HUES6 (cell line): Measurements from ENCODE around the gene TBC1D2.
"Not testable (repeated sequence)": the region's sequence is repeated elsewhere in the genome, so short reads cannot be mapped to it uniquely, and the experiment has no call there.

ENCODE experiments used
- H3K27ac ChIP-seq: 2 replicates; pipeline ENCODE4 v1.7.0; 2013; ENCODE audit warnings: low read depth, mild to moderate bottlenecking, low read length, inconsistent platforms
- H3K27me3 ChIP-seq: 2 replicates; pipeline ENCODE4 v1.6.1; 2013; ENCODE audit warnings: low read length; ENCODE audit not compliant: control insufficient read depth, insufficient read depth
- H3K36me3 ChIP-seq: 2 replicates; pipeline ENCODE4 v1.6.1; 2013; ENCODE audit warnings: low read length; ENCODE audit not compliant: control insufficient read depth, insufficient read depth
- H3K4me1 ChIP-seq: 2 replicates; pipeline ENCODE4 v1.6.1; 2013; ENCODE audit warnings: low read length; ENCODE audit not compliant: control insufficient read depth, insufficient read depth
- H3K4me3 ChIP-seq: 2 replicates; pipeline ENCODE4 v1.5.1; 2013; ENCODE audit warnings: low read depth, low read length
- H3K9ac ChIP-seq: one replicate; pipeline ENCODE4 v1.6.1; 2013; ENCODE audit warnings: mild to moderate bottlenecking, low read length
- H3K9me3 ChIP-seq: 2 replicates; pipeline ENCODE4 v1.6.1; 2013; ENCODE audit warnings: low read depth, low read length; ENCODE audit not compliant: control insufficient read depth, insufficient read depth

The TBC1D2 gene

GRCh38 chr9:98182069-98182820, 73.2 kb downstream of the TBC1D2 start:
- Histone ChIP-seq H3K27ac (no peak overlapping the region), H3K9me3 (no peaks in the 10 kb centered on the region), H3K36me3 (no peaks in the 10 kb centered on the region), H3K4me3 (no peak overlapping the region), H3K27me3 (no peaks in the 10 kb centered on the region), H3K9ac (no peak overlapping the region), H3K4me1 (peaks cover 22% of the 10 kb centered on the region)

DNA sequence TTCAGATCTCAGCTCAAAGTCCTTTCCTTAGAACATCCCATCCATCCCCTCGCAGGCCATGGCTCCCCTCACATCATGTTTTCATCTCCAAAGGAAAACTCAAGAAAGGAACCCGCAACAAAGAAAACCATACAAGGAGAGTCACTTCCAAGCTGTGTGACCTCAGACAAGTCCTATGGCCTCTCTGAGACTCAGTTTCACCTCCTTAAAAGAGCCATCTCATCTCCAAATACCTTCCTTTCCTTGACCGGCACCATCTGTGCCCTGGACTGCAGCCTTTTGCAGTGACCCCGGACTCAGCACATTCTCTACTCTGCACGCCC, 73.7 kb downstream of the TBC1D2 start:
- H3K9ac ChIP-seq, result no peak overlapping the region
- no peak overlapping the region for H3K4me3 ChIP-seq
- no peaks in the 10 kb centered on the region for H3K36me3 ChIP-seq
- peaks cover 27% of the 10 kb centered on the region for H3K4me1 ChIP-seq
- H3K27ac ChIP-seq, result no peak overlapping the region
- no peaks in the 10 kb centered on the region for H3K9me3 ChIP-seq
- no peaks in the 10 kb centered on the region for H3K27me3 ChIP-seq

DNA sequence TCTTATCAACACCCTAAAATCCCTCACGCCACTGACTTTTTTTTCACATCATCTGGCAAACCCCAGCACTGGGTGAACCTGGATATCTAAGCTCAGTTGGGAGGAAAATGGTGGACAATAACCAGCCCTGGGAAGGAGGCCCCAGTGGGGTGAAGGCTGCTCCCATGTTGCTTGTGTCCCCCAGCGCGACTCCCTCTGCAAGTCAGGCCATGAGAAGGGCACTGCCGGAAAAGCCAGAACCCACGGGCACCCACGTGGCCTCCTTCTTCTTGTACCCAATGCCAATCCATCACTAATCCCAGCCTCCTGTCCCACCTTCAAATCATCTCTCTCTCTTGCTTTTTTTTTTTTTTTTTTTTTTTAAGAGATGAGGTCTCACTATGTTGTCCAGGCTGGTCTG, 74.5 kb downstream of the TBC1D2 start:
- H3K9me3 ChIP-seq, result no peaks in the 10 kb centered on the region
- H3K9ac ChIP-seq, result no peak overlapping the region
- H3K36me3 ChIP-seq, result no peaks in the 10 kb centered on the region
- H3K27ac ChIP-seq, result no peak overlapping the region
- no peaks in the 10 kb centered on the region for H3K27me3 ChIP-seq
- no peak overlapping the region for H3K4me3 ChIP-seq
- H3K4me1 ChIP-seq, result peaks cover 27% of the 10 kb centered on the region

- H3K27ac ChIP-seq, result no peak overlapping the region
- peaks cover 42% of the 10 kb centered on the region for H3K4me1 ChIP-seq
- no peak overlapping the region for H3K4me3 ChIP-seq
- no peaks in the 10 kb centered on the region for H3K9me3 ChIP-seq
- no peaks in the 10 kb centered on the region for H3K27me3 ChIP-seq
- no peak overlapping the region for H3K9ac ChIP-seq
- H3K36me3 ChIP-seq, result no peaks in the 10 kb centered on the region
These were observed 76.3 kb downstream of the TBC1D2 start for GRCh38 chr9:98178874-98179850.

GRCh38 chr9:98176391-98177259, 78.8 kb downstream of the TBC1D2 start:
- H3K4me1 ChIP-seq, result peaks cover 48% of the 10 kb centered on the region
- no peak overlapping the region for H3K4me3 ChIP-seq
- no peak overlapping the region for H3K9ac ChIP-seq
- H3K27me3 ChIP-seq, result no peaks in the 10 kb centered on the region
- no peak overlapping the region for H3K27ac ChIP-seq
- H3K9me3 ChIP-seq, result no peaks in the 10 kb centered on the region
- no peaks in the 10 kb centered on the region for H3K36me3 ChIP-seq

DNA sequence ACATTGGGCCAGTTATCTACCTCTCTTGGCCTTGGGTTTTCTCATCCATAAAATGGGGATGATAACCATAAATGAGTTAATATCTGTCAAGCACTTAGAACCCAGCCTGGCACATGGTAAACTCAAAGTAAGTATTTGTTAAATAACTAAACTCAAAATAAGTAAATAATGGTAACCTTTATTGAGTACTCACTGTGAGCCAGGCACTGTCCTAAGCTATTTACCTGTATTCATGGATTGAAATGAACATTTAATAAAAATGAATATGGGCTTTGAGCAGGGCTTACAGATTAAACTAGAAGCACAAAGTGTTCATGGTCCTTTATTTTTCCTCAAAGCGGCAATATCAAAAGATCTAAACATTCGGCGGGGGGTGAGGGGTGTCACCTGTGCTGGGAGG, 79.7 kb downstream of the TBC1D2 start:
- no peak overlapping the region for H3K4me3 ChIP-seq
- H3K27ac ChIP-seq, result no peak overlapping the region
- no peaks in the 10 kb centered on the region for H3K9me3 ChIP-seq
- H3K9ac ChIP-seq, result no peak overlapping the region
- no peaks in the 10 kb centered on the region for H3K27me3 ChIP-seq
- no peaks in the 10 kb centered on the region for H3K36me3 ChIP-seq
- peaks cover 52% of the 10 kb centered on the region for H3K4me1 ChIP-seq

DNA sequence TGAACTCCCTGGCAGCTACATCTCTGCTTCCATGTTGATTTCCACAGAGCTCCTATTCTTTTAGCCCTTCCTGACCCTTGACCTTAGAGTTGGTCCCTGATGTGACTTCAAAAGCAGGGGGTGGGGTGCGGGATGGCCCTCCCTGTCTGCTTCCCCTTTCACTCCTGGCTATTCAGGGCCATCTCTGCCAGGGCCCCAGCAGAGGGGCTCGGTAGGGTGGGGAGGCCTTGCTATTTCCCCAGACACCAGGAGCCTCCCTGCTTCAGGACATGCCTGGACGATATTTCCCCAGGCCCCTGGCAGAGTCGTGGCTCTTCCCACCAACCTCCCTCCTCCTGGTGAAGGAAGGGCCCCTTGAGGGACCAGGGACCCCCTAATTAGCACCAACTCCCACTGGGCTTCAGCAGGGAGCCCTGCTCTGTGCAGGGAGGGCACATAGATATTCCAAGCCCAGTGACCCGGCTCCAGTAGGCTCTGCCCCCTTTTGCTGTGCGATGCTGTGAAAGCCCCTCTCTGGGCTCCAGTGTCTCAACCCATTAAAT, 80.3 kb downstream of the TBC1D2 start:
- Histone ChIP-seq H3K27me3 (no peaks in the 10 kb centered on the region), H3K36me3 (no peaks in the 10 kb centered on the region), H3K9me3 (no peaks in the 10 kb centered on the region), H3K27ac (peak overlapping the region; percentile 56; the same call in 1 of the 2 replicates), H3K4me3 (no peak overlapping the region), H3K4me1 (peaks cover 49% of the 10 kb centered on the region), H3K9ac (no peak overlapping the region)

- H3K27me3 ChIP-seq, H3K36me3 ChIP-seq, H3K9me3 ChIP-seq, H3K4me3 ChIP-seq, H3K9ac ChIP-seq: not testable (repeated sequence)
- H3K27ac ChIP-seq, result 0 out of 2 replicates have a peak overlapping the region, but pooled peaks have one; percentile 56
- peaks cover 52% of the 10 kb centered on the region for H3K4me1 ChIP-seq
These were observed 80.9 kb downstream of the TBC1D2 start for GRCh38 chr9:98174502-98174918.

DNA sequence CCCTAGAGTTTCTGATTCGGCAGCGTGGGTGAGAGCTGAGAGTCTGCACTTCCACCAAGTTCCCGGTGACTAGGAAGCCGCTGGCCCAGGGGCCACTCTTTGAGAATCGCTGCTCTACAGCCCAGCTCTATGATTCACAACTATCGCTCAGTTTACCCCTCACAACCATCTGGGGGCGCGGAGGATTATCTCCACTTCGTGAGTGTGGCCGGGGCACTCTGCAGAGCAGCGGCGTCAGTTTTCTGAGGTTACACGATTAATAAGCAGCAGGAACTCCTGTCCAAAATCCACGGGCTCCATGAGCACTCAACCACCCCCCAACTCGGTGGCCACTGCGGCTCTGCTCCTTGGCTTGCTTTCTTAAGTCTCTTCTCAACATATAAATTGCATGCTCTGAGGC, 82.3 kb downstream of the TBC1D2 start:
- H3K27ac ChIP-seq, result no peak overlapping the region
- H3K4me3 ChIP-seq, result no peak overlapping the region
- H3K9ac ChIP-seq, result no peak overlapping the region
- peaks cover 64% of the 10 kb centered on the region for H3K4me1 ChIP-seq
- no peaks in the 10 kb centered on the region for H3K9me3 ChIP-seq
- no peaks in the 10 kb centered on the region for H3K36me3 ChIP-seq
- no peaks in the 10 kb centered on the region for H3K27me3 ChIP-seq

GRCh38 chr9:98172604-98173003, 82.8 kb downstream of the TBC1D2 start:
- Histone ChIP-seq H3K4me1 (peaks cover 66% of the 10 kb centered on the region), H3K27ac (no peak overlapping the region), H3K4me3 (no peak overlapping the region), H3K9me3 (no peaks in the 10 kb centered on the region), H3K9ac (no peak overlapping the region), H3K27me3 (no peaks in the 10 kb centered on the region), H3K36me3 (no peaks in the 10 kb centered on the region)
